ENCODE results near the gene TLL2. TPM values are rescaled to one million over a fixed set of nuclear protein-coding genes. Genes with fewer than 3 reads are reported as not detected.

The TLL2 gene
- total RNA-seq, 4 donors from 2014 or later = 0.40 to 0.62 TPM; not detected in 2

DNA sequence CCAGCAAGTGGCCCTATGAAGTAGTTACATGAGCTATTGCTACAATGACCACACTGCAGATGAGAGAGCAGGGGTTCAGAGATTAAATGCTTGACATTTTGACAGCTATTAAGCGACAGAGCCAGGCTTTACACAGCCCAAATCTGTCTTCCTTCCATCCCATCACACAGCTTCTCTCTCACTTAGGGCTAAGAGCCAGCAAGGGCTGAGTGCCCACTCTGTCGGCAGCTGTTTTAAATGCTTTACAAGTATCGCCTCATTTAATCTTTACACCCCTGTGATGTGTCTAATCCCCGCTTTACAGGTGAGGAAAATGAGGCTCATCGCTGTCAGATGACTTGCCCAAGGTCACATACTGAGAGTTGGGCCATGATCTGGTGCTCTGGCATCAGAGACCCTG, 139.7 kb downstream of the TLL2 start:
- Histone ChIP-seq H3K4me1 (peaks cover 5 to 36% (median 9%) of the 10 kb centered on the region in 3 donors), H3K4me3 (no peak overlapping the region), H3K36me3 (no peaks in the 10 kb centered on the region), H3K27ac (no peak overlapping the region), H3K9me3 (no peaks in the 10 kb centered on the region), H3K27me3 (peaks cover 0 to 77% (median 0%) of the 10 kb centered on the region in 4 donors)
- WGBS, 2 donors = 38 to 48% methylated on average over 5 of the region's 5 CpGs
- intact Hi-C loops (cut with DNase I) = loop anchor here (10.0 kb wide), 1 partner anchor 651 kb away; no protein-coding TSS in a partner anchor
- DNase-seq = no peak
- no peak for TF ChIP-seq POLR2A (IDR thresholded peaks at IDR 0.05)
- TF ChIP-seq, protein P1, sequence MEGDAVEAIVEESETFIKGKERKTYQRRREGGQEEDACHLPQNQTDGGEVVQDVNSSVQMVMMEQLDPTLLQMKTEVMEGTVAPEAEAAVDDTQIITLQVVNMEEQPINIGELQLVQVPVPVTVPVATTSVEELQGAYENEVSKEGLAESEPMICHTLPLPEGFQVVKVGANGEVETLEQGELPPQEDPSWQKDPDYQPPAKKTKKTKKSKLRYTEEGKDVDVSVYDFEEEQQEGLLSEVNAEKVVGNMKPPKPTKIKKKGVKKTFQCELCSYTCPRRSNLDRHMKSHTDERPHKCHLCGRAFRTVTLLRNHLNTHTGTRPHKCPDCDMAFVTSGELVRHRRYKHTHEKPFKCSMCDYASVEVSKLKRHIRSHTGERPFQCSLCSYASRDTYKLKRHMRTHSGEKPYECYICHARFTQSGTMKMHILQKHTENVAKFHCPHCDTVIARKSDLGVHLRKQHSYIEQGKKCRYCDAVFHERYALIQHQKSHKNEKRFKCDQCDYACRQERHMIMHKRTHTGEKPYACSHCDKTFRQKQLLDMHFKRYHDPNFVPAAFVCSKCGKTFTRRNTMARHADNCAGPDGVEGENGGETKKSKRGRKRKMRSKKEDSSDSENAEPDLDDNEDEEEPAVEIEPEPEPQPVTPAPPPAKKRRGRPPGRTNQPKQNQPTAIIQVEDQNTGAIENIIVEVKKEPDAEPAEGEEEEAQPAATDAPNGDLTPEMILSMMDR (IDR thresholded peaks at IDR 0.05) = no peak

DNA sequence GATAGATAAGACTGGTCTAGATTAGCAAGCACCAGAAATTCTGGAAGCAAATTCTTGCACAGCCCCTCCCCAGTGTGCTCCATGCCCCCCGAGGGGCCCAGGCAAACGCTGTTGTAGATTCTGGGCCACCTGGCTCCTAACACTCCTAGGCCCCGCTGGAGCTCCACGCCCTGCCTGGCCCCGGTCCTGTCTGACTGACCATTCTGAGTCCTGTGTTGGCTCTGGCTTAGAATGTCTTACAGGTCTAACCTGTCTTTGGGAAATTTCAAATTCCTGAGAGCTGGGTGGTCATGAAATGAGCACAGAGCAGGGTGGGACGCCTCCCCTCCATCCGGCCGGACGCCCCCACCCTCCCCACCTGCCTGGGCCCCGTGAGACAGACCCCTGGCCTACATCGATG, 142.4 kb downstream of the TLL2 start:
- Histone ChIP-seq H3K4me3 (no peak overlapping the region), H3K27ac (no peak overlapping the region), H3K9me3 (no peaks in the 10 kb centered on the region), H3K36me3 (no peaks in the 10 kb centered on the region), H3K27me3 (peaks cover 0 to 50% (median 0%) of the 10 kb centered on the region in 4 donors), H3K4me1 (peaks cover 0 to 23% (median 9%) of the 10 kb centered on the region in 3 donors)
- no peak for DNase-seq
- no peak for TF ChIP-seq POLR2A (IDR thresholded peaks at IDR 0.05)
- TF ChIP-seq, protein P1 (IDR thresholded peaks at IDR 0.05) = no peak
- intact Hi-C loops (cut with DNase I) = loop anchor here (10.0 kb wide), 1 partner anchor 653 kb away; no protein-coding TSS in a partner anchor
- 80 to 87% methylated on average over 5 of the region's 11 CpGs for WGBS, 2 donors

DNA sequence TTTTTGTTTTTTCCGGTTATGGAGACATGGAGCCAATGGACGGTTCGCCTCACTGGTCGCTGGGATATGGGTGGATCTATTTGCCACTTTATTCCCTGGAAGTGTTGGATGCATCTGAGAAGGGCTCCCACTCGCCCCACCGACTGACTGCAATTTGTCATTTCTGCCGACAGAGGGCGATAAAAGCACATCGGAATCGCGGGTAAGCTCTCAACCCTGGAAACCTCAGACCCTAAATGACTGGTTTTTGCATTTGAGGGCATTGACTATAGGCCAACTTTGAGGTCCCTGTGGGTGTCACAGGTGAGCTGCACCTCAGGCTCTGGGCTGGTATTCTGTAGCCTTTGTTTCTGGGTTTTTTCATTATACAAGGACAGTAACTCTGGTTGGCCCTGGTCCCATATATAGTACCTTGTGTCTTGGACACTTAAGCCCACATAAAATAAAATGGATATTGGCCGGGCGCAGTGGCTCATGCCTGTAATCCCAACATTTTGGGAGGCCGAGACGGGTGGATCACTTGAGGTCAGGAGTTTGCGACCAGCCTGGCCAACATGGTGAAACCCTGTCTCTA, 143.1 kb downstream of the TLL2 start:
- intact Hi-C loops (cut with DNase I) = loop anchor here (10.0 kb wide), 1 partner anchor 654 kb away; no protein-coding TSS in a partner anchor

DNA sequence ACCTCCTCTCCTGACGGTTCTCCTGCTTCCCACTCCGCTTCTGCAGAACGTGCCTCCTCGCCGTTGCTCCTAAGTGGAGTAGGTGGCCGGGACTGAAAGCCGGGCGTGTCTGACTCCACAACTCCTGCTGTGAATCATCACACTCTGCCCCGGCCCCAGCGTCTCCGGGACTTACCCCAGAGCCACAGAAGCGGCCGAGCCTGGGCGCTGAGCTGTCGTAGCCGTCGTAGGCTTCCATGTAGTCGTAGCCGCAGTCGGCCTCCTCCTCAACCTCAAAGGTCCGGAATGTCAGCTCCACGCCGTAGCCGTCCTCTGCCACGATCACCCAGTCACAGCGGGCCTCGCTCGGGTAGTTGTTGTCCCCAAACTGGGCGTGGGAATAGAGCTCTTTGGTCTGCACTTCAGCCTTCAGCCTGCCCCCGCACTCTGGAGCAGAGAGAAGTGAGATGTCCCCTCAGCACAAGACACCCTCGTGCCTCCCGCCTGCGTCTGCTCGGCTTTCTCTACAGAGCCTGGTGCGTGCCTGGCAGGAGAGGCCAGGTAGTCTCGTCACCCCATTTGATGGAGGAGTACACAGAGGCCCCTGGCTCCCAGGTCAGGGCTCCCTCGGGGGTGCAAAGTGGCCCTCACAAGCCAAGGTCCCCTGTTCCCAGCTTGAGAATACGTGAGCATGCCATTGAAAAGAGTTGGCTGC, 143.7 kb downstream of the TLL2 start:
- H3K4me3 ChIP-seq = no peak overlapping the region
- no peaks in the 10 kb centered on the region for H3K9me3 ChIP-seq
- TF ChIP-seq POLR2A (IDR thresholded peaks at IDR 0.05) = no peak
- TF ChIP-seq, protein P1 (IDR thresholded peaks at IDR 0.05) = no peak
- peaks cover 0 to 42% (median 0%) of the 10 kb centered on the region in 4 donors for H3K27me3 ChIP-seq
- intact Hi-C loops (cut with DNase I) = loop anchor here (10.0 kb wide), 1 partner anchor 655 kb away; no protein-coding TSS in a partner anchor
- no peak for DNase-seq
- WGBS, 2 donors = 28 to 51% methylated on average over 8 to 11 of the region's 38 CpGs
- no peaks in the 10 kb centered on the region for H3K36me3 ChIP-seq
- H3K4me1 ChIP-seq = peaks cover 0 to 15% (median 6%) of the 10 kb centered on the region in 3 donors
- no peak overlapping the region for H3K27ac ChIP-seq

More for the DNA sequence above, 143.1 kb downstream of the TLL2 start:
- peaks cover 0 to 46% (median 0%) of the 10 kb centered on the region in 4 donors for H3K27me3 ChIP-seq
- H3K4me3 ChIP-seq = no peak overlapping the region
- WGBS, 2 donors = 39 to 41% methylated on average over 10 to 14 of the region's 16 CpGs
- no peaks in the 10 kb centered on the region for H3K36me3 ChIP-seq
- DNase-seq = no peak
- no peak for TF ChIP-seq POLR2A (IDR thresholded peaks at IDR 0.05)
- TF ChIP-seq, protein P1 (IDR thresholded peaks at IDR 0.05) = peak; percentile 46 to 80 (median 60)
- H3K4me1 ChIP-seq = peaks cover 0 to 22% (median 9%) of the 10 kb centered on the region in 3 donors
- H3K27ac ChIP-seq = no peak overlapping the region
- no peaks in the 10 kb centered on the region for H3K9me3 ChIP-seq

DNA sequence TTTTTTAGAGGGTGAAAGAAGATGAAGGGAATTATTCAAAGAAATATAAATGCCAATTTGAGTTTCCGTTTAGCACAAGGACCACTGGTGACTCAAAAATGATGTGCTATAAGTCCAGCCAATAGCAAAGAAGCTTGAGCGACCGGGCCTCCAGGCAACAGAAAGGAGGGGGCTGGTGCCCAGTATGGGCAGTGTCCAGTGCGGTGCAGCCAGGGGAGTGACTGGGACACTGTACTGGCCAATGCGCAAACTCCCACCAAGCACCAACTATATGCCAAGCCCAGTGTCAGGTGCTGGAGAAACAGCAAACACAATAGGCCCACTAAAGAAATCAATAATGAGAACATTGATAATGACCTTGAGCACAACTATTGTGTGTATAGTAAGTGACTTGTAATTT, 144.8 kb downstream of the TLL2 start:
- TF ChIP-seq, protein P1 (IDR thresholded peaks at IDR 0.05) = no peak
- no peak for TF ChIP-seq POLR2A (IDR thresholded peaks at IDR 0.05)
- H3K36me3 ChIP-seq = no peaks in the 10 kb centered on the region
- H3K27ac ChIP-seq = no peak overlapping the region
- peaks cover 0 to 31% (median 0%) of the 10 kb centered on the region in 4 donors for H3K27me3 ChIP-seq
- peaks cover 0 to 8% (median 0%) of the 10 kb centered on the region in 3 donors for H3K4me1 ChIP-seq
- no peaks in the 10 kb centered on the region for H3K9me3 ChIP-seq
- 88 to 92% methylated on average over 5 of the region's 5 CpGs for WGBS, 2 donors
- DNase-seq = no peak
- no peak overlapping the region for H3K4me3 ChIP-seq
- intact Hi-C loops (cut with DNase I) = no loop called here

Measured in esophagus squamous epithelium (tissue), 5 donors.